AG09309 (cell line): Measurements from ENCODE around the gene DNAH14.
"Not testable (repeated sequence)": the region's sequence is repeated elsewhere in the genome, so short reads cannot be mapped to it uniquely, and the experiment has no call there.

Source experiments
- DNase-seq: peaks from one replicate; pipeline ENCODE4 v3.0.0-alpha.2; 2010; ENCODE audit warnings: low read depth
- H3K4me3 ChIP-seq: 2 replicates; pipeline ENCODE4 v1.5.1; 2011; ENCODE audit warnings: mild to moderate bottlenecking, low read depth, low read length, moderate library complexity; ENCODE audit not compliant: control insufficient read depth
- TF ChIP-seq, protein P1 (sequence below): IDR thresholded peaks from 2 replicates; pipeline ENCODE4 v1.5.1; 2011; ENCODE audit warnings: mild to moderate bottlenecking, low read depth, low read length, inconsistent platforms; ENCODE audit not compliant: insufficient read depth, control insufficient read depth; ENCODE audit errors: missing control alignments

DNAH14 gene

DNA sequence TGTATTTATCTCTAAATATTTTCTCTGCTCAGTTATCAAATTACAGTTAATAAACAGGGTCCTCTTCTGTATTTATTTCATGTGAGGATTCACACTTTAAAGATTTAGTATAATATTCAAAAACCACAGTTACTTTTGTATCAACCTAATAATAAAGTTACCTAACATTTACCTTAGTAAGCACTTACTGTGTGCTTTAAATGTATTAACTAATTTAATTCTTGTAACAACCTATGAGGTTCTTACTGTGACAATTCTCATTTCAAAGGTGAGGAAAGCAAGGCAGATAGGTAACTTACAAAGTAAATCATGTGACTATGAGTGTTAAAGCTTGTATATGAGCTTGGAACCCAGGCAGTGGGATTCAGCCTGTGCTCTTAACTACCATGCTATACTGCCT lies 30.2 kb downstream of the DNAH14 start:
- no peak overlapping the region for H3K4me3 ChIP-seq
- TF ChIP-seq, protein P1, sequence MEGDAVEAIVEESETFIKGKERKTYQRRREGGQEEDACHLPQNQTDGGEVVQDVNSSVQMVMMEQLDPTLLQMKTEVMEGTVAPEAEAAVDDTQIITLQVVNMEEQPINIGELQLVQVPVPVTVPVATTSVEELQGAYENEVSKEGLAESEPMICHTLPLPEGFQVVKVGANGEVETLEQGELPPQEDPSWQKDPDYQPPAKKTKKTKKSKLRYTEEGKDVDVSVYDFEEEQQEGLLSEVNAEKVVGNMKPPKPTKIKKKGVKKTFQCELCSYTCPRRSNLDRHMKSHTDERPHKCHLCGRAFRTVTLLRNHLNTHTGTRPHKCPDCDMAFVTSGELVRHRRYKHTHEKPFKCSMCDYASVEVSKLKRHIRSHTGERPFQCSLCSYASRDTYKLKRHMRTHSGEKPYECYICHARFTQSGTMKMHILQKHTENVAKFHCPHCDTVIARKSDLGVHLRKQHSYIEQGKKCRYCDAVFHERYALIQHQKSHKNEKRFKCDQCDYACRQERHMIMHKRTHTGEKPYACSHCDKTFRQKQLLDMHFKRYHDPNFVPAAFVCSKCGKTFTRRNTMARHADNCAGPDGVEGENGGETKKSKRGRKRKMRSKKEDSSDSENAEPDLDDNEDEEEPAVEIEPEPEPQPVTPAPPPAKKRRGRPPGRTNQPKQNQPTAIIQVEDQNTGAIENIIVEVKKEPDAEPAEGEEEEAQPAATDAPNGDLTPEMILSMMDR = no peak
- DNase-seq = no peak

DNA sequence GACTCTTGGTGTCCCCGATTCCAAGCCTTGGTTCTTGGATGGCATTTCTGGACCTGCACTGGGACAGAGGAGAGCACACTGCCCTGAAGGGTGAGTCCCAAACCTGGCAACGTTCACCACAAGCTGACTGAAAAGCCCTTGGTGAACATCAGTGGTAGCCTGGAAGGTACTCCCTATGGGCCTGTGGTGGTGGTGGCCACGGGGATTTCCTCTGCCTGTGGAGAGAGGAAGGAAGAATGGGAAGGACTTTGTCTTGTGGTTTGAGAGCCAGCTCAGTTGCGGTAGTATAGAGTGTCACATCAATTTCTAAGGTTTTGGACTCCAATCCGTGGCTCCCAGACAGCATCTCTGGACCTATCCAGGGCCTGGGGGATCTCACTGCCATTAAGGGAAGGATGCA lies 50.7 kb downstream of the DNAH14 start:
- no peak overlapping the region for H3K4me3 ChIP-seq
- DNase-seq = no peak
- TF ChIP-seq, protein P1 = no peak

DNA sequence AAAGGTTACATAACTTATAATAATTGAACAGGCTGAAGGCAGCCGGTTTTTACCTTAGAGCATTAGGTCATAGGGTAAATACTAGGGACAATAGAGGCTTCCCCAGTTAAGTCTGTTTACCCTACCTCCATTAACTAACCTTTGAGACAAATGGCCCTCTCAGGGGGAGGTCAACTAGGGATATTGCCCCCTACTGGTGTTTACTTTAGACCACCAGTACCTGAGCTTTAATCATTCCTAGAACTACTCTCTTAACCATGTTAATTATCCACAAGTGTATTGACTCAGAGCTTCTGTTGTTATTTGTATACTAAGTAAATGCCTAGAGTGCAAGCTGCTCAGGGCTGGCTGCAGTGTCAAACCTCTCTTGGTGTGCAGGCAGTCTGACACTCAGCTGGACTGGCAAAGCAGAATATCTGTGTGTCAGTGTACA lies 52.5 kb downstream of the DNAH14 start:
- H3K4me3 ChIP-seq, DNase-seq: not testable (repeated sequence)

DNA sequence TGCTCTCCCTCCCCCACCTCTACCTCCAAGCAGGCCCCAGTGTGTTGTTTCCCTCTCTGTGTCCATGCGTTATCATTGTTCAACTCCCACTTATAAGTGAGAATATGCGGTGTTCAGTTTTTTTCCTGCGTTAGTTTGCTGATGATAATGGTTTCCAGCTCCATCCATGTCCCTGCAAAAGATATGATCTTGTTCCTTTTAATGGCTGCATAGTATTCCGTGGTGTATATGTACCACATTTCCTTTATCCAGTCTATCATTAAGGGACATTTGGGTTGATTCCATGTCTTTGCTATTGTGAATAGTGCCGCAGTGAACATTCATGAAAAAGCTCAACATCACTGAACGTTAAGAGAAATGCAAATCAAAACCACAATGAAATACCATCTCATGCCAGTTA lies 58.6 kb downstream of the DNAH14 start:
- no peak overlapping the region for H3K4me3 ChIP-seq
- TF ChIP-seq, protein P1 = no peak
- DNase-seq = no peak

DNA sequence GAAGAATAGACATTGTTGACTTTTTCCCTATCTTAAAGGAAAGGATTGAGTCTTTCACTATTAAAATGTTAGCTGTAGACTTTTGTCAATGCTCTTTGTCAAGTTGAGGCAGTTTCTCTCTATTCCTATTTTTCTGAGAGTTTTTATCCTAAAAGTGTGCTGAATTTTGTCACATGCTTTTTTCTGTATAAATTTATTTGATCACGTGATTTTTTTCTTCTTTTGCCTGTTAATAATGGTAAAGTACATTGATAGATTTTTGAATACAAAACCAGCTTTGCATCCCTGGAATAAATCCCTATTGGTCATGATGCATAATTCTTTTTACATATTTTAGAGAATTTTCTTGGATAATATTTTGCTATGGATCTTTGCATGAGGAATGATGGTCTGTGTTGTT lies 60.1 kb downstream of the DNAH14 start:
- no peak overlapping the region for H3K4me3 ChIP-seq
- DNase-seq = no peak
- TF ChIP-seq, protein P1 = no peak

DNA sequence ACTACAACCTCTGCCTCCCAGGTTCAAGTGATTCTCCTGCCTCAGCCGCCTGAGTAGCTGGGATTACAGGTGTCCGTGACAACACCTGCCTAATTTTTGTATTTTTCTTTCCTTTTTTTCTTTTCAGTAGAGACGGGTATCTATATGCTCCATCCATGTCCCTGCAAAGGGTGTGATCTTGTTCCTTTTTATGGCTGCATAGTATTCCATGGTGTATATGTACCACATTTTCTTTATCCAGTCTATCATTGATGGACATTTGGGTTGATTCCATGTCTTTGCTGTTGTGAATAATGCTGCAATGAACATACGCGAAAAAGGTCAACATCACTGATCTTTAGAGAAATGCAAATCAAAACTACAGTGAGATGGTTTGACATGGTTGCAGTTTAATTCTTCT lies 62.1 kb downstream of the DNAH14 start:
- not testable (repeated sequence) for DNase-seq, H3K4me3 ChIP-seq

DNA sequence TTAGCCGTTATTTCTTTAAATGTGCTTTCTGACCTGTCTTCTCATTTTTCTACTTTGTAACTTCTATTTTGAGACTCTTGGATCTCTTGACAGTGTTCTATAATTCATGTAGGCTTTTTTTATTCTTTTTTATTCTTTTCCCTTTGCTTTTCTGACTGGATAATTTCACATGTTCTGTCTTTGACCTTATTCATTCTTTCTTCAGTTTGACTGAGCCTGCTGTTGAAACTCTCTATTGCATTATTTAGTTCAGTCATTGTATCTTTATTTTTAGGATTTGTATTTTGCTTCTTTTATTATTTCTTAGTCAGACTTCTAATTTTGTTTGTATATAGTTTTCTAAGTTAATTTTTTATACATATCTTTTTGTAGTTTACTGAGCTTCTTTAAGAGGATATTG lies 66.1 kb downstream of the DNAH14 start:
- TF ChIP-seq, protein P1 = no peak
- H3K4me3 ChIP-seq = no peak overlapping the region
- DNase-seq = no peak

DNA sequence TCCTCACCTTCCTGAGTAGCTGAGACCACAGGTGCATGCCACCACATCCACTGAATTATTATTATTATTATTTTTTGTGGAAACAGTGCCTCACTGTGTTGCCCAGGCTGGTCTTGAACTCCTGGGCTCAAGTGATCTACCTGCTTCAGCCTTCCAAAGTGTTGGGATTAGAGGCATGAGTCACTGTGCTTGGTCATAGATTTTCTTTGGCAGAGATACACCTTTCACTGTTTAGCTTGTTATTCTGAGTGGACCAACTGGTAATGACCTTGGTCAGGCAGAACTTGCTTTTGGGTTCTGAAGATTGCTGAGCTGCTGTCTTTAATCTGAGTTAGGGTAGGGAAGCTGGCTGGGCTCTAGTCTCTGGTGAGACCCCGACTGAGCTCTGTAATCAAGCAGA lies 66.8 kb downstream of the DNAH14 start:
- H3K4me3 ChIP-seq = no peak overlapping the region
- no peak for DNase-seq
- TF ChIP-seq, protein P1 = no peak
